Hepatocyte (in vitro differentiated cells): ENCODE data around the gene INS. TPM values are rescaled to one million over a fixed set of nuclear protein-coding genes. Genes with fewer than 3 reads are reported as not detected.

Experiments
- DNase-seq: peaks from one replicate; pipeline ENCODE4 v3.0.0-alpha.2; 2016; ENCODE audit warnings: low spot score
- H2AFZ ChIP-seq: fragments of 200-600 bp; sonication (generic); 2 replicates; pipeline ENCODE4 v1.6.0; 2016; ENCODE audit warnings: antibody characterized with exemption, mild to moderate bottlenecking
- H3K27ac ChIP-seq: fragments of 200-600 bp; sonication (generic); 2 replicates; pipeline ENCODE4 v1.5.1; 2016; ENCODE audit warnings: mild to moderate bottlenecking
- H3K27me3 ChIP-seq: fragments of 200-600 bp; sonication (generic); 2 replicates; pipeline ENCODE4 v1.6.1; 2016
- H3K36me3 ChIP-seq: fragments of 200-600 bp; sonication (generic); replicated peaks from 2 replicates; pipeline ENCODE4 v1.5.1; 2016; ENCODE audit warnings: low read depth; ENCODE audit not compliant: insufficient read depth
- H3K4me1 ChIP-seq: fragments of 200-600 bp; sonication (generic); 2 replicates; pipeline ENCODE4 v1.5.1; 2016; ENCODE audit warnings: mild to moderate bottlenecking, moderate library complexity; ENCODE audit not compliant: insufficient read depth
- H3K4me2 ChIP-seq: fragments of 200-600 bp; sonication (generic); 2 replicates; pipeline ENCODE4 v1.6.0; 2016
- H3K4me3 ChIP-seq: fragments of 200-600 bp; sonication (generic); 2 replicates; pipeline ENCODE4 v1.5.1; 2016; ENCODE audit warnings: mild to moderate bottlenecking
- H3K79me2 ChIP-seq: fragments of 200-600 bp; sonication (generic); 2 replicates; pipeline ENCODE4 v1.6.0; 2017; ENCODE audit warnings: mild to moderate bottlenecking
- H3K9me2 ChIP-seq: fragments of 200-600 bp; sonication (generic); replicated peaks from 2 replicates; pipeline ENCODE4 v1.6.0; 2017; ENCODE audit warnings: mild to moderate bottlenecking; ENCODE audit not compliant: insufficient read depth
- H3K9me3 ChIP-seq: fragments of 200-600 bp; sonication (generic); 2 replicates; pipeline ENCODE4 v1.5.1; 2016; ENCODE audit warnings: low read depth, mild to moderate bottlenecking
- H4K20me1 ChIP-seq: fragments of 200-600 bp; sonication (generic); 2 replicates; pipeline ENCODE4 v1.6.0; 2016; ENCODE audit warnings: mild to moderate bottlenecking; ENCODE audit not compliant: insufficient read depth, poor library complexity, severe bottlenecking
- CTCF ChIP-seq: fragments of 200-600 bp; sonication (generic); IDR thresholded peaks from 2 replicates; pipeline ENCODE4 v1.5.1; 2016; ENCODE audit warnings: antibody characterized with exemption, mild to moderate bottlenecking; ENCODE audit not compliant: poor library complexity
- EZH2 ChIP-seq: fragments of 200-600 bp; sonication (generic); IDR thresholded peaks from 2 replicates; pipeline ENCODE4 v1.6.1; 2016; ENCODE audit warnings: antibody characterized with exemption, mild to moderate bottlenecking, borderline replicate concordance
- EZH2phosphoT487 ChIP-seq: fragments of 200-600 bp; sonication (generic); IDR thresholded peaks from one replicate; pipeline ENCODE4 v1.6.1; 2018; ENCODE audit warnings: antibody characterized with exemption, mild to moderate bottlenecking, low read depth, moderate library complexity; ENCODE audit not compliant: unreplicated experiment, severe bottlenecking
- WGBS: methylation state at CpG from one replicate; pipeline ENCODE4 v1.1.6; 2016; ENCODE audit warnings: low lambda C conversion rate; ENCODE audit errors: missing lambda C conversion rate; 5-methylcytosine and 5-hydroxymethylcytosine counted together
- polyA plus RNA-seq: library from polyadenylated mRNA; unstranded; fragments of >200 nt; fragmentation: Nextera tagmentation; extraction: Ambion mirVana; gene quantifications from 2 replicates; pipeline ENCODE4 v1.2.1, GENCODE V29; 2016
- total RNA-seq: library from RNA; depleted of rRNA; stranded (reverse); fragments of >200 nt; gene quantifications from 2 replicates; pipeline ENCODE4 v1.2.3, GENCODE V29; 2014

Gene INS
- total and polyA plus RNA-seq, 2 experiments from 2014 or later = not detected

DNA sequence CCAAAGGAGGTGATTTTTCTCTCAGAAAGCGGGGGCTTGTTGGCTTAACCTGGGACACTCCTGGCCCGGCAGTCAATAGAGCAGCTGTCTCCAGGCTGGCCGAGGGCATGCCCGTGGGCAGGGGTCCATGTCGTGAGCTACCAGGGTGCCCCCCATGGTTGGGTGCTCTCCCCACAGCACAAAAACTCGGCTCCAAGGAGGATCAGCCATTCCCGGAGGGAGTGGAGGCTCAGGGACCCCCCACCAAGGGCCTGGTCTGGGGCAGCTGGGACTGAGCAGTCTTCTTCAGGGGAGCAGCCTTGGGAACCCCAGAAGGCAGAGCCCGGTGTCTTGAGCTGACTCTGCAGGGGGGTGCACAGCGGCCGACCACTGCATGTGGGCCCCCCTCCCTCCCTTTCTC lies 31.4 kb upstream of the INS start:
- Histone ChIP-seq H3K4me3 (no peak overlapping the region), H3K79me2 (no peaks in the 10 kb centered on the region), H4K20me1 (no peaks in the 10 kb centered on the region), H3K27ac (no peak overlapping the region), H3K4me1 (peaks cover 8% of the 10 kb centered on the region), H3K9me3 (no peaks in the 10 kb centered on the region), H3K9me2 (no peaks in the 10 kb centered on the region), H3K4me2 (no peak overlapping the region), H3K36me3 (no peaks in the 10 kb centered on the region), H3K27me3 (no peaks in the 10 kb centered on the region), H2AFZ (no peak overlapping the region)
- WGBS = 94% methylated on average over 9 of the region's 10 CpGs
- no peak for DNase-seq
- TF ChIP-seq CTCF (no peak), EZH2phosphoT487 (no peak), EZH2 (no peak)

- WGBS = 86% methylated on average over 7 of the region's 7 CpGs
- TF ChIP-seq EZH2phosphoT487 (no peak), CTCF (no peak), EZH2 (no peak)
- no peak for DNase-seq
Observed at GRCh38 chr11:2191883-2192282, 30.9 kb upstream of the INS start.

DNA sequence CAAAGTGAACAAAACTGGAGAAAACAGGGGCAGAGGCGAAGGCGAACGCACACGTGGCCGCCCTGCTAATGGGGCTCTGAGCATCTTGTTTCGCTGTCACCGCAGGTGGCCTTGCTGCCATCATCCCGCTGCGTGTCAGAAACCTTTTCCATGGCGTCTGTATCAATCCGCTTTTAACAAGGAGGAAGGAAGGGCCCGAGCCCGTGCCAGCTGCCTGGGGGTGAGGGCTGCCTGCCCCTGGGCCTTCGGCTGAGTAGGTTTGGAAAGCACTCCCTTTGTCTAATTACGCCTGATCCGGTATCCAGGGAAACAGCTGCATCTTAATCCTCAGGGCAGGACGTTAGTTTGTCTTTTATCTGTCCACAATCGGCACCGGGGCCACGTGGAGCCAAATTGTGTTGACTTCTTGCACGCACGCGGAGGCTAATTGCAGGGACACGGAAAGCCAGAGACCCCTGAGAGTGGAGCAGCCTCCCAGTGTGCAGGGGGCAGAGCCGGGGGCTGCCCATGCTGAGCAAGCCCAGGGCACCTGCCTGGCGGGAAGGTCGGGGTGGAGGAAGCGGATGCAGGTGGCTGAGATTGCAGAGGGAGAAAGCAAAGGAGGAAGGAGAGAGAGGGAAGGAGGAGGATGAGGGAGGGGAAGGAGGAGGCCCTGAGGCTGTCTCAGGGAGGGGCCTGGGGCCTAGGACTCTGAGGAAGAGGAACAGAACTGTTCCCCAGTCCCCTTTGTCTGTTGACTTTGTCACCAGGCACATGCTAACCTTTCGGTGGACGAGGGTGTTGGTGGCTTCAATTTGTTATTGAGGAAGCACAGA lies 29.9 kb upstream of the INS start:
- no peak for TF ChIP-seq EZH2phosphoT487
- TF ChIP-seq CTCF = no peak
- no peak for TF ChIP-seq EZH2
- H3K9me2 ChIP-seq = no peaks in the 10 kb centered on the region
- H3K36me3 ChIP-seq = no peaks in the 10 kb centered on the region
- no peaks in the 10 kb centered on the region for H4K20me1 ChIP-seq
- H3K4me1 ChIP-seq = peaks cover 8% of the 10 kb centered on the region
- 55% methylated on average over 30 of the region's 30 CpGs for WGBS
- DNase-seq = no peak
- no peak overlapping the region for H3K27ac ChIP-seq
- no peak overlapping the region for H3K4me2 ChIP-seq
- H3K9me3 ChIP-seq = no peaks in the 10 kb centered on the region
- no peaks in the 10 kb centered on the region for H3K79me2 ChIP-seq
- H3K4me3 ChIP-seq = no peak overlapping the region
- no peaks in the 10 kb centered on the region for H3K27me3 ChIP-seq
- no peak overlapping the region for H2AFZ ChIP-seq

More at GRCh38 chr11:2191883-2192282, 30.9 kb upstream of the INS start:
- Histone ChIP-seq H3K4me3 (no peak overlapping the region), H3K27ac (no peak overlapping the region), H2AFZ (no peak overlapping the region), H3K27me3 (no peaks in the 10 kb centered on the region), H3K9me3 (no peaks in the 10 kb centered on the region), H3K4me2 (no peak overlapping the region), H3K4me1 (peaks cover 8% of the 10 kb centered on the region), H4K20me1 (no peaks in the 10 kb centered on the region), H3K9me2 (no peaks in the 10 kb centered on the region), H3K36me3 (no peaks in the 10 kb centered on the region), H3K79me2 (no peaks in the 10 kb centered on the region)
